GM12892 (cell line): Measurements from ENCODE around the gene SOX2.

Experiments
- DNase-seq: peaks from one replicate; pipeline ENCODE4 v3.0.0; 2011; ENCODE audit not compliant: insufficient read length
- FAIRE-seq: peaks from 2 replicates; lab custom pipeline; 2011; peaks lifted over from hg19 to GRCh38; lab: Jason Lieb, UNC
- POLR2A ChIP-seq: IDR thresholded peaks from 2 replicates; pipeline ENCODE4 v1.6.1; 2011; ENCODE audit warnings: low read depth, low read length, control low read depth
- POLR2AphosphoS5 ChIP-seq: IDR thresholded peaks from 2 replicates; pipeline ENCODE4 v1.6.1; 2011; ENCODE audit warnings: low read depth, low read length, control low read depth
- TAF1 ChIP-seq: IDR thresholded peaks from 2 replicates; pipeline ENCODE4 v1.6.1; 2011; ENCODE audit warnings: low read depth, mild to moderate bottlenecking, control low read depth, low read length, borderline replicate concordance

SOX2 gene

GRCh38 chr3:181709537-181710279, 2.0 kb upstream of the SOX2 start:
- TF ChIP-seq POLR2A (no peak), POLR2AphosphoS5 (no peak), TAF1 (no peak)
- DNase-seq (no peak), FAIRE-seq (no peak)

GRCh38 chr3:181710345-181711291, 1.1 kb upstream of the SOX2 start:
- FAIRE-seq, result no peak

GRCh38 chr3:181712226-181712552, 464 bp downstream of the SOX2 start:
- FAIRE-seq, result no peak
- TF ChIP-seq POLR2AphosphoS5 (no peak), TAF1 (no peak), POLR2A (no peak)
- DNase-seq, result no peak

More at GRCh38 chr3:181710345-181711291, 1.1 kb upstream of the SOX2 start:
- no peak for DNase-seq
- TF ChIP-seq POLR2A (no peak), TAF1 (no peak), POLR2AphosphoS5 (no peak)

- no peak for DNase-seq
- FAIRE-seq, result no peak
- TF ChIP-seq POLR2A (no peak), TAF1 (no peak), POLR2AphosphoS5 (no peak)
These were observed 991 bp downstream of the SOX2 start for GRCh38 chr3:181712553-181713279.

GRCh38 chr3:181713280-181713647, 1.5 kb downstream of the SOX2 start:
- FAIRE-seq, result no peak
- TF ChIP-seq POLR2A (no peak), POLR2AphosphoS5 (no peak), TAF1 (no peak)
- DNase-seq, result no peak

GRCh38 chr3:181713676-181714612, 2.2 kb downstream of the SOX2 start:
- TF ChIP-seq TAF1 (no peak), POLR2A (no peak), POLR2AphosphoS5 (no peak)
- no peak for FAIRE-seq
- no peak for DNase-seq

GRCh38 chr3:181715571-181716340, 4.0 kb downstream of the SOX2 start:
- DNase-seq (no peak), FAIRE-seq (no peak)
- TF ChIP-seq POLR2AphosphoS5 (no peak), TAF1 (no peak), POLR2A (no peak)

- no peak for DNase-seq
- TF ChIP-seq POLR2A, result no peak
- TF ChIP-seq TAF1, result no peak
- TF ChIP-seq POLR2AphosphoS5, result no peak
- FAIRE-seq, result no peak
These were observed 5.2 kb downstream of the SOX2 start for GRCh38 chr3:181716966-181717365.

GRCh38 chr3:181717549-181718171, 5.9 kb downstream of the SOX2 start:
- FAIRE-seq (no peak), DNase-seq (no peak)
- TF ChIP-seq POLR2A (no peak), TAF1 (no peak), POLR2AphosphoS5 (no peak)

GRCh38 chr3:181718369-181718768, 6.6 kb downstream of the SOX2 start:
- DNase-seq (no peak), FAIRE-seq (no peak)
- TF ChIP-seq POLR2AphosphoS5, result no peak
